NCI-H1436 treated with DMSO at 0.1 percent for 48 hours (cell line): ENCODE results near the gene D2HGDH.
"Not testable (repeated sequence)": the region's sequence is repeated elsewhere in the genome, so short reads cannot be mapped to it uniquely, and the experiment has no call there.

Experiments used
- DNase-seq: peaks from one replicate; lab custom pipeline; 2025; lab: John Stamatoyannopoulos, UW

The D2HGDH gene

DNA sequence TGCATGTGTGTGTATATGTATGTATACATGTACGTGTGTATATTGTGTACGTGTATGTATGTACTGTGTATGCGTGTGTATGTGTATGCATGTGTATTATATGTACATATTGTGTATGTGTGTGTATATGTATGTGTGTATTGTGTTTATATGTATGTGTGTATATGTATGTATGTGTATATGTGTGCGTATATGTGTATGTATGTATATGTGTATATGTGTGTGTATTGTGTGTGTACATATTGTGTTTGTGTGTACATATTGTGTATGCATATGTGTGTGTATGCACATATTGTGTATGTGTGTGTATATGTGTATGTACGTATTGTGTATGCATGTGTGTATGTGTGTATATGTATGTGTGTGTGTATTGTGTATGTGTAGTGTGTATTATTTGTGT, 59.0 kb downstream of the D2HGDH start:
- no peak for DNase-seq

DNA sequence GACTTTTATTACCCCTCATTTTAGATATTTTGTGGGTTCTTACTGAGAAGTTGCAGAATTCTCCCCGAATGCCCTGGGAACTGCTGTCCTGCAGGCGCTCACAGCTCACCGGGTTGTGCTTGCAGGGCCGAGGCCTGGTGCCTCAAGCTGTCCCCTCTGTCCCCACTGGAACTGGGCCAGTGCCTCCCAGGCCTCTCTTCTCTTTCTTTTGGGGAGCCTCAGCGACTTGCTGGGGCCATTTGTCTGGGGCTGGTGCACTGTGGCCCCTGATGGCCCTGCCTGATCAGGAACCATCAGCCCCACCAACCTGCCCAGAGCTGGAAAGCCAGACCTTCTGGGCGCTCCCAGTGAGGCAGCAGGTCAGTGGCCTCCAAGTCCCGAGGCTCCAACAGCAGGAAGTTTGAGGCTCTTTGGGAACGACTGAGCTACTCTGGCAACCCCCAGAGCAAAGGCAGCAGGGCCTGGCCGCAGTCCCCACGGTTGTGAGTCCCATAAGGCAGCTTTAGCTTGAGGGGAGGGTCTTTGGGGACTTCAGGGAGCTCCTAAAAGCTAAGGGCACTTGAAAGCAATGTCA, 59.9 kb downstream of the D2HGDH start:
- no peak for DNase-seq

- DNase-seq = no peak
Measured at GRCh38 chr2:241795021-241795999, 60.9 kb downstream of the D2HGDH start.

DNA sequence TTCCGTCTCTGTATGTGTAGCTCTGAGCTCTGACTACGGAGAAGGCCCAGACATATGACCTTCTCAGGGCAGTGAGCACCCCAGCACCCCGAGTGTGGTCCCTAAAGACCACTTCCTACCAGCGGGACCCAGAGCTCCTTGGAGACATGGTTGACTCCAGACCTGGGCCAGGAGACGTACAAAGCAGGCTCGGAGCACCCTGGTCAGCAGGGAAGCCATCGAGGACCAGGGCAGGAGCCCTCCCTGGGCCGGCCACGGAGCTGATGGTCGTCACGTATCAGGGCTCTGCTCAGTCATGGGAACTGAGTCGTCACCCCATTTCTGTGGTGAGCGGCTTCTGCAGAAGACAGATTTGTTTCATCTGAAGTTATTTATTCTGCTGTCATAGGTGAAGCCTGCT, 61.8 kb downstream of the D2HGDH start:
- DNase-seq = no peak

- no peak for DNase-seq
Measured at GRCh38 chr2:241796610-241797138, 62.2 kb downstream of the D2HGDH start.

- DNase-seq = no peak
Measured at GRCh38 chr2:241797441-241798080, 63.1 kb downstream of the D2HGDH start.

GRCh38 chr2:241798081-241798630, 63.7 kb downstream of the D2HGDH start:
- no peak for DNase-seq

DNA sequence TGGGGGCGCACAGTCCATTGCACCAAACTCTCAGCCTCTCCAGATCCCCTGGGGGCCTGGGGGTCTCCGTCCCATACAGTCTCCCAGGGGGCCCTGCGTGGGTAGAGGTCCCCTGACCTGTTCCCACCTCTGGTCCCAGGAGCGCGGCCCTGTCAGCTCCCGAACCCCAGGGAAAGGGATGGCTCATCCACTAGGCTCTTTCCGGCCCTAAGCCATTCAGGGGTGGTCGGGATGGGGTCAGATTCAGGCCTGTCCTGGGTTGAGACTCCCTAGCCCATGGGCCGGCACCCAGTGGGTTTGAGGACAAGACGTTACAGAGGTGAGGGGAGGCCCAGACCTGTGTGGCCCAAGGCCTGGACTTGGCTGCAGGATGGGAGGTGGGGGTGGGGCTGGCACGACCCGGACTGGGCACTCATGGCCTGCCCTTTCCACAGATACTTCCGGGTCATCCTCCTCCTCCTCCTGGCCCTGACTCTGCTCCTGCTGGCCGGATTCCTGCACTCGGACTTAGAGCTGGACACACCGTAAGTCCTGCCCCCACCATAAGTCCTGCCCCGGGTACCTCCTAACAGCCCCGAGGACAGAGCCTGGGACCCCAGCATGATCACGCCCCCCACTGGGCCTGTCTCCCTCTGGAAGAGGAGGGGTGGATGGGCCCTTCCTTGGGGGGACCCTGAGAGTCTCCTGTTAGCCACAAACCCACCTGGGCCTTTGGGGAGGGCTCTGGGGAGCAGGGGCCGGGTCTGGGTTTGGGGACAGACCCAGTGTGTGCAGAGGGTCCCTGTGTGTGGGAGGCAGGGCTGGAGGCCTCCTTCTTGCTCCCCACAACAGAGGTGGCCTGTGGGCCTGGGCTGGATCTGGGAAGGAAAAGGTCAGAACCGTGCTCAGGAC, 64.4 kb downstream of the D2HGDH start:
- no peak for DNase-seq

- no peak for DNase-seq
Measured at GRCh38 chr2:241799522-241800197, 65.2 kb downstream of the D2HGDH start.

DNA sequence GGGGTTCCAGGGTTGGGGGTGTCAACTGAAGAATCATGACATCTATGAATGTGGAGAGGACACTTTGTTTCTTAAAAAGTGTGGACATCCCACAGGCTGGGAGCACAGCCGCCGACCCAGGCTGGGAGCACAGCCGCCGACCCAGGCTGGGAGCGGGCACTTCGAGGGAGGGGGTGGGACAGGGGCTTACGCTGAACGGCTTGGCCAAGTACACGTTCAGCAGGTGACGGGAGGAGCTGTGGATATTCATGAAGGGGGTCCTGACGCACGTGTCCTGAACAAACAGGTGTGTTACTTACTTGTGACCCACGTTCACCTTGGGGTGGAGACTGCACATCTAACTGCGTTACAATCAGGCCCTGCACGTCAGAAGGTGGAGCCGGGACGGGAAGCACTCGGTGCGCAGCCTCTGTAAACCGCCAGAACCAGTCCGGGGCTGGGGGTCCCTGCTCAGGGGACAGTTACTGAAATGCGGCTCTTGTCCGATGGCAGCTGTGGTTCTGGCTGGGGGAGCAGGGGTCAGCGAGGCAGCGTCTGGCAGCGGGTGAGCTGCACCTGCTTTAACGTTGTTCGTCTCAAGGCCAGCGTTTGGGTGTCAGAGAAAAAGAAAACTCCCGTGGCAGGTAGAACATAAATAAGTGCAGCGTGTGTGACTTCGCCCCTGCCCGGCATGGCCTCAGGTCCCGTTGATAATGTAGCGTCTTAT, 65.9 kb downstream of the D2HGDH start:
- DNase-seq = not testable (repeated sequence)

GRCh38 chr2:241801611-241802420, 67.4 kb downstream of the D2HGDH start:
- DNase-seq = no peak

DNA sequence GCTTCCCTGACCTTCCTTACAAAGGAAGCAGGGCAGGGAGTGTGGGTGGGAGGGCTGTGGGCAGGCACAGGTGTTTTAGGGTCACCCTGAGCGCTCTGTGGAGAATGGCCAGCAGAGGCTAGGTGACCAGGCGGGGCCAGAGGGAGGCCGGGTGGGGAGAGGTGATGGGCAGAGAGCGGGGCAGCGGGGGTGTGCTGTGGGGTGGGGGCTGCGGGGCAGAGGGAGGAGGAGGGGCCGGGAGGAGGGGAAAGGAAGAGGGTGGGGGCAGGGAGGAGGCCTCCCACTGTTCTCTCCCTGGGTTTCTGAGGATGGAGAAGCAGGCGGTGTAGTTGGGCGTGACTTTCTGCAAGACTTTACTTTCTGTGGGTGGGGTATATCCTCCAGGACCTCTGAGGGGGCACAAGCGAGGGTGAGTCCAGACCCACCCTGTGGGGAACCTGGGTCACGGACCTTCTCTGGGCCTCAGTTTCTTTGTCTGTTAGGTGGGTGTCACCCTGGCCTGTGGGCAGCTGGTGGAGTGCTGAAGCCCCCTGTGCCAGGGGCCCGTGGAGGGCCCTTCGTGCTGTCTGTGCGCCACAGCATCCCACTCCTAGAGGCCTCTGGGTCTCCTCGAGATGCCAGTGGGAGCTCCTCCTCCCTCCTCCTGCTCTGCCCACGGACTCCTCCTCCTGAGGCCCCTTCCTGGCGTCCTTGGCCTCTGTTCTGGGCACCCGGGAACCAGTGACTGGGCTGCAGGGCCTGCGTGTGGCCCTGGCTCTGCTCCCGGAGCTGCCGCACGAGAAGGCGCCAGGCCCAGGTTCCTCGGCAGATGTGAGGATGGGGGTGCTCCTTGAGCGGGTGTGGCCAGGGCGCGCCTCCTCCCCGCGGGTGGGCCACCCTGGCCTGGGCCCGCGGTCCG, 68.2 kb downstream of the D2HGDH start:
- DNase-seq = no peak

DNA sequence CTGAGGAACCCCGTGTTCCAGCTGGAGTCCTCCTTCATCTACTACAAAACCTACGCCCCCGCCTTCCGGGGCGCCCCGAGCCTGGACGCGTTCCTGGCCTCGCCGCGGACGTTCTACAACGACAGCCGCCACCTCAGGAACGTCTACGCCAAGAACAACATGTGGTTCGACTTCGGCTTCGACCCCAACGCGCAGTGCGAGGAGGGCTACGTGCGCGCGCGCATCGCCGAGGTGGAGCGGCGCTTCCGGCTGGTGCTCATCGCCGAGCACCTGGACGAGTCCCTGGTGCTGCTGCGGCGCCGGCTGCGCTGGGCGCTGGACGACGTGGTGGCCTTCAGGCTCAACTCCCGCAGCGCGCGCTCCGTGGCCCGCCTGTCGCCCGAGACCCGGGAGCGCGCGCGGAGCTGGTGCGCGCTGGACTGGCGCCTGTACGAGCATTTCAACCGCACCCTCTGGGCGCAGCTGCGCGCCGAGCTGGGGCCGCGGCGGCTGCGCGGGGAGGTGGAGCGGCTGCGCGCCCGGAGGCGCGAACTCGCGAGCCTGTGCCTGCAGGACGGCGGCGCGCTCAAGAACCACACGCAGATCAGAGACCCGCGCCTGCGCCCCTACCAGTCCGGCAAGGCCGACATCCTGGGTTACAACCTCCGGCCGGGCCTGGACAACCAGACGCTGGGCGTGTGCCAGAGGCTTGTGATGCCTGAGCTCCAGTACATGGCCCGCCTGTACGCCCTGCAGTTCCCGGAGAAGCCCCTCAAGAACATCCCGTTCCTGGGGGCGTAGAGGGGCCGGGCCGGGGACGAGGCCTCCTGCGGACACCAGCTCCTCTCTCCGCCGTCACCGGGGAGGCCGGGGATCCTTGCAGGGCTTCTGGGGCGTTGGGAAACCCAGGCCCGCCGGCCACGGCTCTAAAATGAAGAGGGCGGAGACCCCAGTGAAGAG, 69.2 kb downstream of the D2HGDH start:
- no peak for DNase-seq

DNA sequence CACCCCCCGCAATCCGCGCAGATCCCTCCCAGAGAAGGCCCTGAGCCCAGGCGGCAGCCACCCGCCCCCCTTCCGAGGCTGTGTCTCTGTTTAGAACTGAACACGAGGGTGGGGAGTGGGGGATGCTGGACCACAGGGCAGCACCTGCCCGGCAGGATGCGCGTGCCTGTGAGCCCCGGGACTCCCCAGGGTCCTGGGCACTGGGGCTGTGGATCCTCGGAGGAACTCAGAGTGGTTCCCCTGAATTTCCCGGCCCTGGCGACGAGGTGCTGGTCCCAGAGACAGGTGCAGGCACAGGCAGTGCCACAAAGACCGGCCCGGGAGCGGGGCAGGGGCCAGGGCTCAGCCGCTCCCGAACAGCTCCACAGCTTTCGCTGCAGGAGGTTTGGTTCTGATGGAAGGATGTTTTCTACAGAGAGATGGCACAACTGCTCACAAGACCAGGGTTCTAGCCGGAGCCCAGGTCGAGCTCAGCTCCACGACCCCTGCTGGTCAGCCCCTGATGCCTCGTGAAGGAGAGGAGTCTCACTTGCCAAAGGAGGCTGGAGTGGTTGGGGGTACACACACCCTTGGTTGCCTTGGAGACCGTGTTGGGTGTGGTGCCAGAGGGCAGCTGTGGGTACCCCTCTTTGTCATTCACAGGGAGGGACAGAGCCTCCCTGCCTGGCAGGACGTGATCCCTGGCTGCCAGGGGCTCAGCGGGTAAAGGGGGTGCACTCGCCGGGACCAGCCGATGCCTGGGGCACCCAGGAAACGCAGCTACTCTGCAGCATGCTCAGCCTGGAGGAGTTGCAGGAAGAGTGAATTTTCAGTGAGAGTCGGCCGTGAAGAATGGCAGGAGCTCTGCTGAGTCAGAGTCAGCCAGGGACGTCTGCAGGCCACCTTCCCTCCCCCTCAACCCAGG, 70.1 kb downstream of the D2HGDH start:
- DNase-seq = no peak

GRCh38 chr2:241806217-241806616, 71.8 kb downstream of the D2HGDH start:
- DNase-seq = not testable (repeated sequence)
